Natural killer cell (primary cell): ENCODE measurements around the gene MYADML2. TPM values are rescaled to one million over a fixed set of nuclear protein-coding genes. Genes with fewer than 3 reads are reported as not detected.

Experiments used
- ATAC-seq, 3 donors: fragments of 150-1000 bp in 2 of 3; fragments of 200-7000 bp in 1 of 3; cut with Tn5 transposase; 1 replicate in 1 of 3; 2 replicates in 2 of 3; pipeline ENCODE4 v1.10.0; 2021; ENCODE audit warnings: mild to moderate bottlenecking in 2 of 3, moderate library complexity in 2 of 3
- DNase-seq, 2 donors: peaks; one replicate each; pipeline versions ENCODE4 v3.0.0 to v3.0.0-alpha.2; 2013 to 2021; ENCODE audit warnings: mixed read lengths in 1 of 2
- H3K27ac ChIP-seq: one replicate; pipeline ENCODE4 v1.5.1; 2013; ENCODE audit warnings: mild to moderate bottlenecking, low read length
- H3K27me3 ChIP-seq: one replicate; pipeline ENCODE4 v1.6.1; 2013; ENCODE audit warnings: low read length; ENCODE audit not compliant: control insufficient read depth, insufficient read depth
- H3K36me3 ChIP-seq: one replicate; pipeline ENCODE4 v1.6.1; 2013; ENCODE audit warnings: low read length; ENCODE audit not compliant: control insufficient read depth, insufficient read depth
- H3K4me1 ChIP-seq: one replicate; pipeline ENCODE4 v1.6.1; 2013; ENCODE audit warnings: low read length; ENCODE audit not compliant: control insufficient read depth, insufficient read depth
- H3K4me3 ChIP-seq: one replicate; pipeline ENCODE4 v1.5.1; 2013; ENCODE audit warnings: low read length
- H3K9me3 ChIP-seq: one replicate; pipeline ENCODE4 v1.6.1; 2013; ENCODE audit warnings: low read length; ENCODE audit not compliant: control insufficient read depth, insufficient read depth
- H3K27ac Mint-ChIP-seq, 2 donors: one replicate each; pipeline ENCODE4 v1.8.0; 2022; ENCODE audit warnings: mild to moderate bottlenecking in 2 of 2, mixed read lengths in 2 of 2, moderate library complexity in 1 of 2
- H3K27me3 Mint-ChIP-seq, 2 donors: one replicate each; pipeline ENCODE4 v1.8.0; 2022; ENCODE audit warnings: low read depth in 2 of 2, mixed read lengths in 2 of 2
- H3K36me3 Mint-ChIP-seq: one replicate; pipeline ENCODE4 v1.8.0; 2022; ENCODE audit warnings: mixed read lengths
- H3K4me1 Mint-ChIP-seq, 2 donors: one replicate each; pipeline ENCODE4 v1.8.0; 2022; ENCODE audit warnings: mixed read lengths in 2 of 2
- H3K4me3 Mint-ChIP-seq: one replicate; pipeline ENCODE4 v1.8.0; 2022; ENCODE audit warnings: mild to moderate bottlenecking, moderate library complexity, mixed read lengths
- H3K9me3 Mint-ChIP-seq, 2 donors: one replicate each; pipeline ENCODE4 v1.8.0; 2022; ENCODE audit warnings: mixed read lengths in 2 of 2
- WGBS: methylation state at CpG from one replicate; pipeline ENCODE4 v1.1.7; 2013; ENCODE audit warnings: missing lambda C conversion rate; ENCODE audit not compliant: insufficient coverage; 5-methylcytosine and 5-hydroxymethylcytosine counted together
- intact Hi-C: fragments of 100-400 bp; cut with micrococcal nuclease; formaldehyde crosslinking; loops from one replicate; pipeline ENCODE4 v1.14.2; 2022
- total RNA-seq, 4 donors: library from RNA; stranded (reverse); fragments of 120-200 nt in 1 of 4; gene quantifications; one replicate each; pipeline versions ENCODE4 v1.2.3 to v1.2.4, GENCODE V29; 2013 to 2022
- TF ChIP-seq, protein P1 (sequence below): fragments of 200-600 bp; IDR thresholded peaks from one replicate; pipeline ENCODE4 v1.8.0; 2022; ENCODE audit warnings: antibody characterized with exemption

MYADML2 gene
- total RNA-seq, 3 donors from 2014 or later (not counting 1 experiment from before 2014, with no cell fraction given) = not detected

DNA sequence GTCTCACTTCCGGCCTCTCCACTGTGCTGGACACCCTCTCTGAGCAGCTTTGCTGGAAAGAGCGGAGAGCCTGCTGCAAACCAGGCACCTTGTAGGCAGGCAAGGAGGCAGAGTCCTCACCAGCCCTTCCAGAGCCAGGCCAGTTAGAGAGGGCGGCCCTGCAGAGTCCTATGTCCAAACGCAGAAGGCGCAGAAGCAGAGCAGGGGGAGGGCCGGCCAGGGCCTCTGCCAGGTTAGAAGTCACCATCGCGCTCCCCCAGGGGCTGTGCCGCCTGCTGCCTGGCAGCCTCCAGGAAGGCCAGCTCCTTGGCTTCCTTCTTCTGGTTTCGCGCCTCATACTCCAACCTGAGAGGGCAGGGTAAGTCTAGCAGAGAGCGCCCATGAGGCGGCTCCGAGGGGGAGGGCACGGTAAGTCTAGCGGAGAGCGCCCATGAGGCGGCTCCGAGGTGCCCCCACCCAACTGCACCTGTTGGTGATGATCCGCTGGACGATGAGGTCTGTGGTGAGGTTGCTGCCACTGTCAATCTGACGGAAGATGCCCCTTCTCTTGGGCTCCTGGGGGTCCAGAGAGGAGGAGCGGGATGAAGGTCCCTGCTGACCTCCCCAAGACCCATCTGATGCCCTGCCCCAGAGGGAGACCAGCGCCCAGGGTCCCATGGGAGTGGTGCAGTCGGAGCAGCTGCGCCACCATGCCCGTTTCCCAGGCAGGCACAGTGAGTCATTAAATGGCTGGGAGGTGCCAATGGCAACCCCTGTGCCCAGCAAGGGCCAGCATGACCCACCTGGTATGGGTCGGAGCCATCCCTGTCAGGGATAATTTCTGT lies 42.2 kb downstream of the MYADML2 start:
- peaks cover 8% of the 10 kb centered on the region for H3K4me1 ChIP-seq
- no peak for DNase-seq

DNA sequence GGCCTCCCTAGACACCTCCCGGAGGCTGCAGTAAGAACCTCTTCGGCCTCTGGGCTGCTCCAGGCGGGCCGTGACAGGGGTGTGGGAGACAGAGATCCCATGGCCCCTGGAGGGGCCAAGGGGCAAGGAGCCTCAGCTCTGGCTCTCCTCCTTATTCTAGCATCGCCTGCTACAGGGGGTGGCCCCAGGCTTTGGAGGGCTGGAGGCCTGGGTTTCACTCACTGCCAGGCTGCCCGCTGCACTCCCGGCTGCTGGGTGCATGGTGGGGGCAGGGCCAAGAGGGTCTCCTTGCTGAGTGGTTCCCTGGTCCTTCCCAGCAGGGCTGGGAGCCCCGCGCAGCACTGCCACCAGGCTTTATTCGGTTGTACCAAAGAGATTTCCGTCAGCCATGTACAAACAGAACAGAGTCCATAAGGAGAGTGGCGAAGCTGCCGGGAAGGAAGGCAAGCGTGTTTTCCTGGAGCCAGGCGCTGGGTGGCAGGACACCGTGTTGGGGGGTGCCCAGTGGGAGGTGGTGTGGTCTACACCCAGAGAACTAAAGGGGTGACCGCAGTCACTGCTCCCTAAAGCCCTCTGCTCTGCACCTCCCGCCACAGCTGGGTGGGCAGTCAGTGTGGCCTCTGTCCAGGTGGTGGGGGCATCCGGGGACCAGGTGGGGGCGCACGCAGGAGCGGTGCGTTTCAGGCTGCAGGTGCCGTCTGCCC lies 43.0 kb downstream of the MYADML2 start:
- TF ChIP-seq, protein P1, sequence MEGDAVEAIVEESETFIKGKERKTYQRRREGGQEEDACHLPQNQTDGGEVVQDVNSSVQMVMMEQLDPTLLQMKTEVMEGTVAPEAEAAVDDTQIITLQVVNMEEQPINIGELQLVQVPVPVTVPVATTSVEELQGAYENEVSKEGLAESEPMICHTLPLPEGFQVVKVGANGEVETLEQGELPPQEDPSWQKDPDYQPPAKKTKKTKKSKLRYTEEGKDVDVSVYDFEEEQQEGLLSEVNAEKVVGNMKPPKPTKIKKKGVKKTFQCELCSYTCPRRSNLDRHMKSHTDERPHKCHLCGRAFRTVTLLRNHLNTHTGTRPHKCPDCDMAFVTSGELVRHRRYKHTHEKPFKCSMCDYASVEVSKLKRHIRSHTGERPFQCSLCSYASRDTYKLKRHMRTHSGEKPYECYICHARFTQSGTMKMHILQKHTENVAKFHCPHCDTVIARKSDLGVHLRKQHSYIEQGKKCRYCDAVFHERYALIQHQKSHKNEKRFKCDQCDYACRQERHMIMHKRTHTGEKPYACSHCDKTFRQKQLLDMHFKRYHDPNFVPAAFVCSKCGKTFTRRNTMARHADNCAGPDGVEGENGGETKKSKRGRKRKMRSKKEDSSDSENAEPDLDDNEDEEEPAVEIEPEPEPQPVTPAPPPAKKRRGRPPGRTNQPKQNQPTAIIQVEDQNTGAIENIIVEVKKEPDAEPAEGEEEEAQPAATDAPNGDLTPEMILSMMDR = no peak
- Mint-ChIP-seq H3K4me3 (no peak overlapping the region), H3K36me3 (no peaks in the 10 kb centered on the region), H3K27me3 (peaks cover 7 to 8% of the 10 kb centered on the region in 2 donors), H3K9me3 (no peaks in the 10 kb centered on the region), H3K27ac (no peak overlapping the region), H3K4me1 (no peaks in the 10 kb centered on the region)
- DNase-seq = no peak
- Histone ChIP-seq H3K27ac (no peak overlapping the region), H3K27me3 (peaks cover 8% of the 10 kb centered on the region), H3K9me3 (no peaks in the 10 kb centered on the region), H3K36me3 (peaks cover 30% of the 10 kb centered on the region), H3K4me3 (no peak overlapping the region), H3K4me1 (peaks cover 5% of the 10 kb centered on the region)
- intact Hi-C loops = no loop called here
- 97% methylated on average over 24 of the region's 24 CpGs for WGBS
- ATAC-seq = no peak

More for the DNA sequence above, 42.2 kb downstream of the MYADML2 start:
- no peak for ATAC-seq
- intact Hi-C loops = no loop called here
- peaks cover 0 to under 1% of the 10 kb centered on the region in 2 donors for H3K4me1 Mint-ChIP-seq
- H3K4me3 Mint-ChIP-seq = no peak overlapping the region
- no peak overlapping the region for H3K4me3 ChIP-seq
- 96% methylated on average over 27 of the region's 28 CpGs for WGBS
- no peak overlapping the region for H3K27ac ChIP-seq
- H3K27me3 Mint-ChIP-seq = peaks cover 7 to 8% of the 10 kb centered on the region in 2 donors
- H3K9me3 Mint-ChIP-seq = no peaks in the 10 kb centered on the region
- no peaks in the 10 kb centered on the region for H3K9me3 ChIP-seq
- H3K27me3 ChIP-seq = peaks cover 8% of the 10 kb centered on the region
- no peaks in the 10 kb centered on the region for H3K36me3 Mint-ChIP-seq
- no peak overlapping the region for H3K27ac Mint-ChIP-seq
- TF ChIP-seq, protein P1 = no peak
- peaks cover 23% of the 10 kb centered on the region for H3K36me3 ChIP-seq

DNA sequence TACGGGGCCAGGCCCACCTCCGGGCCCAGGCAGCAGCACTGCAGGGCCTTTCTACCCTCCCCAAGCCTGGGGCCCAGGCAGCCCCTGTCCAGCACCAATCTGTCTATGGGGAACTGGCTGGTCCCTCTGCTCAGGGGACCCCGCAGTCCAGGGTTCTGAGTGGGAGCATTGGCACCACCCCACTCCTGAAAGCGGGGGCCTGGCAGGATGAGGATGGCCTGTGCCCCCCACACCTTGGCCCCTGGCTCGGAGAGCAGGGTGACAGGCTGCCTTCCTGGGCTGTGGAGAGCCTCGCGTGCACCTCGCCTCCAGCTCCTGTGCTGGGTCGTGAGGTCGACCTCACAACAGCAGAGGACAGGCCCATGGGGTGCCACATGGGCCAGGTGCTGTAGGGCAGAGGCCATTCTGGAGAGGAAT lies 43.6 kb downstream of the MYADML2 start:
- no peak for DNase-seq
- H3K36me3 ChIP-seq = peaks cover 30% of the 10 kb centered on the region
- Mint-ChIP-seq H3K27me3 (peaks cover 7 to 8% of the 10 kb centered on the region in 2 donors), H3K4me1 (no peaks in the 10 kb centered on the region), H3K9me3 (no peaks in the 10 kb centered on the region), H3K4me3 (no peak overlapping the region), H3K27ac (no peak overlapping the region), H3K36me3 (no peaks in the 10 kb centered on the region)
- no peak for ATAC-seq
- WGBS = 99% methylated on average over 10 of the region's 10 CpGs
- peaks cover 8% of the 10 kb centered on the region for H3K27me3 ChIP-seq
- H3K9me3 ChIP-seq = no peaks in the 10 kb centered on the region
- no peak overlapping the region for H3K4me3 ChIP-seq
- intact Hi-C loops = no loop called here
- TF ChIP-seq, protein P1 = no peak
- no peak overlapping the region for H3K27ac ChIP-seq
- H3K4me1 ChIP-seq = peaks cover 5% of the 10 kb centered on the region
